T-helper 17 cell (primary cell): ENCODE measurements around the gene FSIP2. TPM values are rescaled to one million over a fixed set of nuclear protein-coding genes. Genes with fewer than 3 reads are reported as not detected.

Experiments used
- ATAC-seq: fragments of 150-1000 bp; cut with Tn5 transposase; 2 replicates; pipeline ENCODE4 v1.10.0; 2021; ENCODE audit warnings: mild to moderate bottlenecking, moderate library complexity
- DNase-seq, 3 donors: peaks; one replicate each; pipeline versions ENCODE4 v3.0.0 to v3.0.0-alpha.2; 2020 to 2021
- H3K9me3 ChIP-seq: one replicate; pipeline ENCODE4 v1.7.0; 2013; ENCODE audit warnings: low read length, mild to moderate bottlenecking; ENCODE audit not compliant: control insufficient read depth, poor library complexity, severe bottlenecking
- H3K27ac Mint-ChIP-seq: one replicate; pipeline ENCODE4 v1.8.0; 2022; ENCODE audit warnings: mild to moderate bottlenecking, moderate library complexity, mixed read lengths
- H3K27me3 Mint-ChIP-seq: one replicate; pipeline ENCODE4 v1.8.0; 2022; ENCODE audit warnings: mixed read lengths
- H3K36me3 Mint-ChIP-seq: one replicate; pipeline ENCODE4 v1.8.0; 2022; ENCODE audit warnings: low read depth, mixed read lengths
- H3K4me1 Mint-ChIP-seq: one replicate; pipeline ENCODE4 v1.8.0; 2022; ENCODE audit warnings: mild to moderate bottlenecking, mixed read lengths
- H3K4me3 Mint-ChIP-seq: one replicate; pipeline ENCODE4 v1.8.0; 2022; ENCODE audit warnings: mild to moderate bottlenecking, moderate library complexity, mixed read lengths
- total RNA-seq, 4 donors: library from RNA in 2 of 4; stranded (reverse) in 2 of 4; gene quantifications; one replicate each; pipeline ENCODE4 v1.2.3 and lab custom pipeline; 2022 to 2026

The FSIP2 gene
- total RNA-seq, 2 donors from 2014 or later: 0.50 to 0.57 TPM

DNA sequence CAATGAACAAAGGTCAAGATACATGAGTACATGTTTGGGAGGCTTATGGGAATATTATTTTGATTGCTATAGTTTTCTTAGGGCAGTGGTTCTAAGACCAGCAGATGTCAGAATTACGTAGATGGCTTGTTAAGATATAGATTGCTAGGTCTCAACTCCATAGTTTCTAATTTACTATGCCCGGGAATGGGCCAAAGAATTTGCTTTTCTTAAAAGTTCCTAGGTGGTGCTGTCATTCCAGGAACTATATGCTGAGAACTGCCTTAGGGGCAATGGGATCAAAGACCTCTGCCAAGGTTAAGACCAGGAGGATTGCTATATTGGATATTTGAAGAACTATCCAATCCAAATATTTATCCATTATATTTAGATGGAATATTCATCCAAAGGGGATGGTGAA, 141.8 kb downstream of the FSIP2 start:
- no peak for ATAC-seq
- H3K27ac Mint-ChIP-seq: no peak overlapping the region
- no peaks in the 10 kb centered on the region for H3K9me3 ChIP-seq
- no peaks in the 10 kb centered on the region for H3K4me1 Mint-ChIP-seq
- no peaks in the 10 kb centered on the region for H3K27me3 Mint-ChIP-seq
- H3K36me3 Mint-ChIP-seq: no peaks in the 10 kb centered on the region
- H3K4me3 Mint-ChIP-seq: no peak overlapping the region
- no peak for DNase-seq
